Ascending aorta (tissue), 2 donors: ENCODE data around the gene HMX3. TPM values are rescaled to one million over a fixed set of nuclear protein-coding genes. Genes with fewer than 3 reads are reported as not detected.
"Not testable (repeated sequence)": the region's sequence is repeated elsewhere in the genome, so short reads cannot be mapped to it uniquely, and the experiment has no call there.

Experiments used
- DNase-seq, 2 donors: peaks; one replicate each; pipeline ENCODE4 v3.0.0-alpha.2; 2019; ENCODE audit warnings: low spot score in 2 of 2
- H3K27ac ChIP-seq, 2 donors: fragments of 200-600 bp; sonication (generic); one replicate each; pipeline ENCODE4 v1.5.1; 2016 to 2017; ENCODE audit warnings: mild to moderate bottlenecking in 1 of 2
- H3K27me3 ChIP-seq: fragments of 200-600 bp; sonication (generic); one replicate; pipeline ENCODE4 v1.5.1; 2017
- H3K36me3 ChIP-seq, 2 donors: fragments of 200-600 bp; sonication (generic); one replicate each; pipeline ENCODE4 v1.5.1; 2016
- H3K4me1 ChIP-seq, 2 donors: fragments of 200-600 bp; sonication (generic); one replicate each; pipeline ENCODE4 v1.5.1; 2016 to 2017; ENCODE audit warnings: mild to moderate bottlenecking in 1 of 2
- H3K4me3 ChIP-seq, 2 donors: fragments of 200-600 bp; sonication (generic); one replicate each; pipeline ENCODE4 v1.5.1; 2016 to 2017; ENCODE audit warnings: mild to moderate bottlenecking in 1 of 2
- H3K9me3 ChIP-seq, 2 donors: fragments of 200-600 bp; sonication (generic); one replicate each; pipeline ENCODE4 v1.5.1; 2016
- intact Hi-C: fragments of 100-400 bp; cut with DNase I; formaldehyde crosslinking; loops from one replicate; pipeline ENCODE4 v1.15.1; 2023
- total RNA-seq: library from RNA; depleted of rRNA; stranded (reverse); fragments of >200 nt; gene quantifications from one replicate; pipeline ENCODE4 v1.1.0, GENCODE V29; 2016
- TF ChIP-seq, protein P1 (sequence below), 3 experiments: fragments of 200-600 bp in 2 of 3; fragments of 450-650 bp in 1 of 3; sonication (generic) in 2 of 3; IDR thresholded peaks; one replicate each; pipeline ENCODE4 v1.5.1; 2016 to 2019; ENCODE audit warnings: antibody characterized with exemption in 3 of 3, mild to moderate bottlenecking in 1 of 3, moderate library complexity in 1 of 3

HMX3 gene
- total RNA-seq, 1 donor from 2014 or later, result not detected

DNA sequence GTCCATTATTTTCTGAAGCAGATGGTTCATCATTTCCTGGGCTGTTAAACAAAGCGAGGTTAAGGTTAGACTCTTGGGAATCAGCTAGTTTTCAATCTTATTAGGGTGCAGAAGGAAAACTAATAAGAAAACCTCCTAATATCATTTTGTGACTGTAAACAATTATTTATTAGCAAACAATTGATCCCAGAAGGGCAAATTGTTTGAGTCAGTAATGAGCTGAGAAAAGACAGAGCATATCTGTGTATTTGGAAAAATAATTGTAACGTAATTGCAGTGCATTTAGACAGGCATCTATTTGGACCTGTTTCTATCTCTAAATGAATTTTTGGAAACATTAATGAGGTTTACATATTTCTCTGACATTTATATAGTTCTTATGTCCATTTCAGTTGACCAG is 28.5 kb downstream of the HMX3 start:
- DNase-seq, result no peak
- Histone ChIP-seq H3K27me3 (no peaks in the 10 kb centered on the region), H3K36me3 (peaks cover 55 to 72% of the 10 kb centered on the region in 2 donors), H3K27ac (no peak overlapping the region), H3K4me1 (no peaks in the 10 kb centered on the region), H3K4me3 (no peak overlapping the region), H3K9me3 (no peaks in the 10 kb centered on the region)
- intact Hi-C loops, result no loop called here
- TF ChIP-seq, protein P1, sequence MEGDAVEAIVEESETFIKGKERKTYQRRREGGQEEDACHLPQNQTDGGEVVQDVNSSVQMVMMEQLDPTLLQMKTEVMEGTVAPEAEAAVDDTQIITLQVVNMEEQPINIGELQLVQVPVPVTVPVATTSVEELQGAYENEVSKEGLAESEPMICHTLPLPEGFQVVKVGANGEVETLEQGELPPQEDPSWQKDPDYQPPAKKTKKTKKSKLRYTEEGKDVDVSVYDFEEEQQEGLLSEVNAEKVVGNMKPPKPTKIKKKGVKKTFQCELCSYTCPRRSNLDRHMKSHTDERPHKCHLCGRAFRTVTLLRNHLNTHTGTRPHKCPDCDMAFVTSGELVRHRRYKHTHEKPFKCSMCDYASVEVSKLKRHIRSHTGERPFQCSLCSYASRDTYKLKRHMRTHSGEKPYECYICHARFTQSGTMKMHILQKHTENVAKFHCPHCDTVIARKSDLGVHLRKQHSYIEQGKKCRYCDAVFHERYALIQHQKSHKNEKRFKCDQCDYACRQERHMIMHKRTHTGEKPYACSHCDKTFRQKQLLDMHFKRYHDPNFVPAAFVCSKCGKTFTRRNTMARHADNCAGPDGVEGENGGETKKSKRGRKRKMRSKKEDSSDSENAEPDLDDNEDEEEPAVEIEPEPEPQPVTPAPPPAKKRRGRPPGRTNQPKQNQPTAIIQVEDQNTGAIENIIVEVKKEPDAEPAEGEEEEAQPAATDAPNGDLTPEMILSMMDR (IDR thresholded peaks at IDR 0.05), result no peak

DNA sequence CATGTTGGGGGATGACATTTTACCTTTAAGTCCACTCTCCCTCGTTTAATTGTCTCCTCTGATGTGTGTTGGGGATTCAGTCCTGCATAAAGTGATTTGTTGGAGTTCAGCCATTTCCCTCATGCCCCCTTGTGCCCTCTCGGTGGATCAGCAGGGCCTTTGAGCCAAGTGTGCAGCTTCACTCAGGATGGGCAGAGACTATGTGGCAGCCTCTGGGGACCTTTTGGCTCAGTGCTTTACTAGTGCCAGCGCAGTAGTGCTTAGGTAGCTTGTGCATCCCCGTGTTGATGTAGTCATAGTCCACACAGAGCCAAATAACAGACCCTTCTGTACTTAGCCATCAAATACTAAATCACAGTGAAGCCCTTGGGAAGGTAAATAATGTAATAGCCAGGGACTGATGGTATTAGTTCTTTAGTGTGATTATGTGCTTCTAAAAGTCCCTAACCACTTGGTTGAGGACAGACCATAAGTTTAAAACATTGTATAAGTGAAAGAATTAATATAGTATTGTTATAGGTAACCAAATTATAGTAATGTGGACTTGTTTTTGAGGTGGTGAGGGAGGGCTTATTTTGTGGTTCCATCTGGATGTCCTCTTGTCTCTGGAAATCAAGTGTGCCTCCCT is 29.8 kb downstream of the HMX3 start:
- no peaks in the 10 kb centered on the region for H3K9me3 ChIP-seq
- H3K4me1 ChIP-seq, result no peaks in the 10 kb centered on the region
- TF ChIP-seq, protein P1 (IDR thresholded peaks at IDR 0.05), result no peak
- intact Hi-C loops, result no loop called here
- H3K27me3 ChIP-seq, result no peaks in the 10 kb centered on the region
- H3K27ac ChIP-seq, result no peak overlapping the region
- DNase-seq, result no peak
- H3K4me3 ChIP-seq, result no peak overlapping the region
- peaks cover 55 to 70% of the 10 kb centered on the region in 2 donors for H3K36me3 ChIP-seq

DNA sequence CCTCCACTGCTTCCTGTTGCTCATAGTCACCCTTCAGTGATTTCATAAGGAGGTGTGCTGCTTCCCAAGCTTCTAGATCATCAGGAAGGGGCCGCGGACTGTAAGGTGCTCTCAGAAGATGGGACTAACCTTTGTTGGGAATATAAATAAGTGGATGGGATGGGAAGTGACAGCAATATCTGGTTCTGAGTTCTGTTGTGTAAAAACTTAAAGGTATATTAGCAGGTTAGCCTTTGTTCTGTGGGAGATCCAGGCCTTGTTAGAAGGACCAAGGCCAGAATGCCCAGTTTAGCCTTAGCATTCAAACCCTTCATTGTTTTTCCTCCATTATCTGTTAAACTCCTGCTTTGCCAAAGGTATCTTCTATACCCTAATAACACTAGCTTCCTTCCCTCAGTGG is 30.8 kb downstream of the HMX3 start:
- TF ChIP-seq, protein P1 (IDR thresholded peaks at IDR 0.05), result no peak
- peaks cover 48 to 62% of the 10 kb centered on the region in 2 donors for H3K36me3 ChIP-seq
- H3K4me3 ChIP-seq, result no peak overlapping the region

GRCh38 chr10:123170961-123171360 is 35.2 kb downstream of the HMX3 start:
- TF ChIP-seq, protein P1 (IDR thresholded peaks at IDR 0.05), result no peak
- H3K36me3 ChIP-seq, result peaks cover 15 to 36% of the 10 kb centered on the region in 2 donors
- no peak for DNase-seq
- no peaks in the 10 kb centered on the region for H3K9me3 ChIP-seq
- no peaks in the 10 kb centered on the region for H3K4me1 ChIP-seq
- intact Hi-C loops, result no loop called here
- no peak overlapping the region for H3K27ac ChIP-seq
- no peaks in the 10 kb centered on the region for H3K27me3 ChIP-seq
- H3K4me3 ChIP-seq, result no peak overlapping the region

More for the DNA sequence above, 30.8 kb downstream of the HMX3 start:
- DNase-seq, result no peak
- no peaks in the 10 kb centered on the region for H3K4me1 ChIP-seq
- intact Hi-C loops, result no loop called here
- H3K27me3 ChIP-seq, result no peaks in the 10 kb centered on the region
- no peaks in the 10 kb centered on the region for H3K9me3 ChIP-seq
- H3K27ac ChIP-seq, result no peak overlapping the region

- H3K27me3 ChIP-seq, H3K27ac ChIP-seq, H3K4me1 ChIP-seq, H3K4me3 ChIP-seq, DNase-seq, H3K9me3 ChIP-seq, intact Hi-C loops: not testable (repeated sequence)
- peaks cover 14 to 29% of the 10 kb centered on the region in 2 donors for H3K36me3 ChIP-seq
These were observed 35.8 kb downstream of the HMX3 start for GRCh38 chr10:123171616-123172015.

DNA sequence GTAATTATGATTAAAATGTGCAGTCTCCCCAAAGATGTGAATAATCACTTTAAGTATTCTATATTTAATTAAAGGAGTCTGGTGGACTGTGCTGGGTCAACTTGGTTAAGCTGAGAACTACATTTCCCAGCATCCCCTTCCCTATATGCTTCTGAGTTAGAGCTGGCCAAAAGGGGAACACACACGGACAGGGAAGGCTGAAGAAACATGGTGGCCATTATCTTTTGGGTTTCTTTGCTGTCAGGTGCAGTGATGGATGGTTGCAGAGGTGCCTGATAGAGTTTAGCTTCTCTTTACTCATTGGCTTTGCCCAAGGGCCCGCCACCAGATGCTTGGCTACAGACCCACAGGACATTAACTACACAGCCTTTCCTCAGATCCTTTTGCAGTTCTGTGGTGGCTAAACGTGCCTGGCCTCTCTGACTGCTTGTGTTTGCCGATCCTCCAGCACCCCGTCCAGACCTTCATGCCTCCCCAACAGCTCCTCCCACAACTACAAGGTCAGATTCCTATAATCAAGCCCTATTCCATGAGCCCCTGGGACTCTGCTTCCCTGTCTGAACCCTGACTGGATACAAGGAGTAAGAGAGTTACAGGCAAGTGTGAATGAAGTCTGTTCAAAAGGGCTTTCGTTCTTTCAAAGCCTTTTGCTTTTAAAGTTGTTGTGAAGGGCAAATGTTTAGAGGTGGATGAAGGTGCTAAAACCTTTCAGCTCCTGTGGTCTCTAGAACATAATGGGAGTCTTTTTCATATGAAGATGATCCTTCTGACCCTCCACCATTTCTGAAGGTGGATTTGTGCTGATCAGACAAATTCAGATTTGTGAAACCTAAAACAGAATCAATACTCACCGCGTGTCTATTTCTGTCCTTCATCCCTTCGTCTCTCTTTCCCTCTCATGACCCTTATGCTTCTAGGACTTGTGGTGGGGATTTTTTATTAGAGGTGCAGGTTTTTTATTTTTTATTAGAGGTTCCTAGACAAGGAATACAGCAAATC is 39.9 kb downstream of the HMX3 start:
- no peaks in the 10 kb centered on the region for H3K9me3 ChIP-seq
- no peaks in the 10 kb centered on the region for H3K4me1 ChIP-seq
- H3K4me3 ChIP-seq, result no peak overlapping the region
- intact Hi-C loops, result no loop called here
- DNase-seq, result no peak
- no peaks in the 10 kb centered on the region for H3K27me3 ChIP-seq
- no peak overlapping the region for H3K27ac ChIP-seq
- TF ChIP-seq, protein P1 (IDR thresholded peaks at IDR 0.05), result no peak
- peaks cover 0 to 21% of the 10 kb centered on the region in 2 donors for H3K36me3 ChIP-seq

- H3K4me3 ChIP-seq, H3K27me3 ChIP-seq, H3K27ac ChIP-seq, H3K4me1 ChIP-seq, intact Hi-C loops, DNase-seq: not testable (repeated sequence)
- peaks cover 0 to 14% of the 10 kb centered on the region in 2 donors for H3K36me3 ChIP-seq
- peaks cover 0 to 11% of the 10 kb centered on the region in 2 donors for H3K9me3 ChIP-seq
These were observed 42.6 kb downstream of the HMX3 start for GRCh38 chr10:123178390-123178789.
